Heart left ventricle (tissue), 13 donors: Measurements from ENCODE around the gene BNIP3.

Source experiments
- CTCF ChIP-seq, 12 donors: fragments of 200-600 bp; sonication (generic) in 4 of 12; IDR thresholded peaks; one replicate each; pipeline versions ENCODE4 v1.5.0 to v1.8.0; 2018 to 2022; ENCODE audit warnings: antibody characterized with exemption in 12 of 12, mild to moderate bottlenecking in 5 of 12
- POLR2A ChIP-seq, 2 donors: fragments of 450-650 bp; IDR thresholded peaks; one replicate each; pipeline ENCODE4 v1.6.1; 2017; ENCODE audit warnings: antibody characterized with exemption in 2 of 2, mild to moderate bottlenecking in 2 of 2, moderate library complexity in 2 of 2
- donor health status: ischemic (EF 13 %, LVEDD 7.1; RV severe dilation, severe dysfunction).
- donor health status: DM: no; HTN: yes; CAD: no.
- donor health status: DM: no; HTN: no; CAD: no.
- donor health status: ischemic (EF 25% LVEDD 6.9; RV normal size, moderate dysfunction).
- donor health status: ischemic (EF 25% LVEDD 5.7; RV mildly dilated, moderate dysfunction).
- donor health status: ischemic (EF 35%, LVEDD 5.7; RV mildly dilated, moderate dysfunction).
- donor health status: nonischemic (EF 11% LVEDD 7.7; RV severe dilation, severe dysfunction).
- donor health status: DM: yes; HTN: yes; CAD: no.
- donor health status: PGD.
- donor health status: ischemic (EF 29% LVEDD 5.4; RV normal size, mild dysfunction).
- donor health status: nonischemic (EF 23%, LVEDD 6.1; RV moderate dilation, normal function).

DNA sequence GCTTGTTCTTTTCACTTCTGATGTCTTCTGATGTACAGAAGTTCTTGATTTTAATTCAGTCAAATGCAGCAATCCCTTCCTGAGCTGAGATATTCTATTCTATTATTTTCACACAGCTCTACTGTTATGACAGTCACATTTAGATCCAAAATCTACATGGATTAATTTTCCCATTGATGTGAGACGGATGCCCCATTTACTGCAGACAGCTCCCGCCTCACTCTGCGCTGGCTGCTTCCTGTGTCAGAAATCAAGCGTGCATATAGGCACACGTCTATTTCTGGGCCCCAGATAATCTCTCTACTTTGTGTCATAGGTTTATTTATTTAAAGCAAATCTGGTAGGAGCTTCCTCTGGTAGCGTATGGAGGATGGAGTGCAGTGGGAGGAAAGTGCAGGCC, 6.7 kb downstream of the BNIP3 start:
- TF ChIP-seq CTCF (IDR thresholded peaks at IDR 0.05) (no peak), POLR2A (IDR thresholded peaks at IDR 0.05) (no peak)
